HG03520 (cell line): ENCODE measurements around the gene SENP5.

Source experiments
- ATAC-seq: cut with Tn5 transposase; IDR thresholded peaks from one replicate; pipeline ENCODE4 v1.9.1; 2021; ENCODE audit warnings: mild to moderate bottlenecking, moderate library complexity; ENCODE audit not compliant: unreplicated experiment

The SENP5 gene

DNA sequence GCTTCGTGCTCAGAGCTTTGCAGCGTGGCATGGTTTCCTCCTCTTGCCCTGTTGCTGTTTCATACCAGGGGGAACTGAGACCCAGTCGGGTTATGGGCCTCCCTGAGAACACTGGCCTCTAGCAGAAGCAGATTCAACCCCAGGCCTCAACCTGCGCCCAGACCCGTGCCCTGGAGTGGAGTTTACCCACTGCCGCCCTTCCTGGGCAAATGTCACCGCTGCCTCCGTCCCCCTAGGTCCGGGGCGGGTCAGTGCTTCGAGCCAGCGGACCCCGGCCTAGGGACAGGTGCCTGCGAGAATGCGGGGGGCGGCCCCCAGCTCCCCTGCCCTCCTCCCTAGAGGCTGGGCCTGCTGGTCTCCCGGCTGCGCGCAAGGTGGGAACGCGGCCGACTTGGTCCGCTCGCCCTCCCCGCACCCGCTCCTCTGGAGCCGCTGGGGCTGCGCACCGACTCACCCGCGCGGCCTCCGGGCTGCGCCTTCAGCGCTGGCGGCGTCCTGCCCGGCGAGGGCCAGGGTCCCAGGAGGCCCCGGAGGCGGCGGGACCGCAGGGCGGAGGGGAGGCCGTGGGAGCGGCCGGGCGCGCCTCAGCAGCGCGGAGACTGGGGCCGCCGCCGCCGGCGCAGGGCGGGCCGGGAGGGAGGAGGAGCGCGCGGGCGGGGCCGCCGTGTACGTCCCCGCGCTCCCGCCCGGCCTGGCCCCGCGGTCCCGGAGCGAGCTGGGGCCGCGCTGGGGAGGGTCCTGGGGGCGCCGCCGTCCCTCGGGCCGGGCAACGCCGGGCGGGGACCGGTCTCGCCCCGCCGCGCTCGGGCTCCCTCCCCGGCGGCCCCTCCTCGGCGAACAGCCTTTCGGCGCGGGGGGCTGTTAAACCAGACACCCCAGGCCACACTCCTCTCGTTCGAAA lies 100.8 kb downstream of the SENP5 start, which contains the start of gene PIGZ:
Gene PIGZ, minus strand, starts transcription at position 601 of the 901 bp plus-strand sequence. CDS start 16,802 bp downstream, outside the sequence.
- peak; percentile 36 for ATAC-seq

DNA sequence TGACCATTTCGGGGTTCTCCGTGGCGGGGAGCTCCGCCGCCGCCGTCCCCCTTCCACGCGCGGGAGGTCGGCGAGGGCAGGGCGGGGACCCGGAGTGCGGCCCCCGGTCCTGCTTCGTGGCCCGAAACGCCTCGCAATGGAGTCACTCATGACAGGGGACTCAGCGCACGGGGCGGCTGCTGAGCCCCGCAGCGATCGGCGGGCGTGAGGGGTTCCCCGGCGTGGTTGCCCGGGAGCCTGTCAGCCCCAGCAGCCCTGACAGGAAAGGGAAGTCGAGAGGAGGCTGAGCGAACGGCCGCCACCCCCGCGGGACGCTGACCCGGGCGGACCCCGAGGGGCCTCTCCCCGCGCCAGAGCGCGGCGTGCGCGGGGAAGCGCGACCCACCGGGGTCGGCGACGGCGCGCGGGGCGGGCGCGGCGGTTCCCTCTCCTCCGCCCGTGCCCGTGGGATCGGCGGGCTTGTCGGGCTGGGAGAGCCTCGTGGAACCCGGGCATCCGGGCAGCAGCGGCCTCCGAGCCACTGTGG lies 101.5 kb downstream of the SENP5 start:
- ATAC-seq, result peak; percentile 35

DNA sequence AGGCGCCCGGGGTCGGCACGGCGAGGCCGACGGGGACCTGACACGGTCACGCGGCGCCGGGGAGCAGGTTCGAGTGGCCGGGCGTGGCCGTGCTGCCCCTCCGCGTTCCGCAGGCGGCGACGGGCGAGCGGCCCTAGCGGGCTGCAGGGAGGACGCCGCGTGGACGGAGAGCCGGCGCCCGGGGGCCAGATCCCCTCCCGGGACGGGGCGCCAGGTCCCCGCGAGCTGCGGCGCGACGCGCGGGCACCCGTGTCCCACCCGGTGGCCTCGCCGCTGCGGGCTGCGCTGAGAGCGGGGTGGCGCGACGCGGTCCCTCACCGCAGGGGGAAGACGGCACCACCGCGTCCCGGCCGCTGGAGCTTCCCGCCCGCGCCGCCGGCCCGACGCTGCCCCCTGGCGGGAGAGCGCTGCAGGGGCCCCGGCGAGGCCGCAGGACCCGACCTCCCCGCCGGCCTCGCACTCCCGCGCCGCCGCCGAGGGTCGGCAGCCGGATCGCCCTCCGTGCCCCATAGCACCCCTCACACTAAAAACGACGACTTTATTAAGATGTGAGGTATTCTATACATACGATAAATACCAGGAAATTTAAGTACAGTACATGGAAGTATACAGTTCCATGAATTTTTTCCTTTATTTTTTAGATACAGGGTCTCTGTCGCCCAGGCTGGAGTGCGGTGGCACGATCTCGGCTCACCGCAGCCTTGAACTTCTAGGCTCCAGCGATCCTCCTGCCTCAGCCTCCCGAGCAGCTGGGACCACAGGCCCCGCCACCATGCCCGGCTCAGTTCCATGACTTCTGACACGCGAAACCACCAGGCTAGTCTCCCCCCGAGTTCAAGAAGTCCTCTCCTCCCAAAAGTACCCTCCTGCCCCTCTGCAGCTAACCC lies 102.2 kb downstream of the SENP5 start:
- ATAC-seq, result peak; percentile 43

DNA sequence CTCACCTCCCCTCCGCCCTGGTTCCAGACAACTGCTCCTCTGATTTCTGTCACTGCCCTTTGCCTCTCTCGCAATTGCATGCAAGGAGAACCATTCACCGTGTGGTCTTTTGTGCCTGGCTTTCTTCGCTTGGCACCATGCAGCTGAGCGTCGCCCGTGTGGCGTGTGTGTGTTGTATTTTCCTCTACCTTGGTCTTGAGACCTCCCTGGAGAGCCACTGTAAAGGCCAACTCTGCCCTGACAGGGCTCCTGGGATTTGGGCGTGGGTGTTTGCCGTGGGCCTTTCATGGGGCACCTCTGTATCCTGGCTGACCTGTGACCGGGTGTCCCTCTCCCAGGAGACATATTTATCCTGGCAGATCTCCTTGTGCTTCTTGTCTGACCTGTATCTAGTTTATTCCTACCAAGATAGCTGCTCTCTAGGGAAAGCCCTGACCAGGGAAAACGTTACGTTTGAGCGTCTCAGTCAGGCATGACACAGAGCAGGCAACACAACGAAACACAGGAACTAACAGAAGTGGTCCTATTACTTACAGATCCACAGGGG lies 102.9 kb downstream of the SENP5 start:
- ATAC-seq, result no peak

DNA sequence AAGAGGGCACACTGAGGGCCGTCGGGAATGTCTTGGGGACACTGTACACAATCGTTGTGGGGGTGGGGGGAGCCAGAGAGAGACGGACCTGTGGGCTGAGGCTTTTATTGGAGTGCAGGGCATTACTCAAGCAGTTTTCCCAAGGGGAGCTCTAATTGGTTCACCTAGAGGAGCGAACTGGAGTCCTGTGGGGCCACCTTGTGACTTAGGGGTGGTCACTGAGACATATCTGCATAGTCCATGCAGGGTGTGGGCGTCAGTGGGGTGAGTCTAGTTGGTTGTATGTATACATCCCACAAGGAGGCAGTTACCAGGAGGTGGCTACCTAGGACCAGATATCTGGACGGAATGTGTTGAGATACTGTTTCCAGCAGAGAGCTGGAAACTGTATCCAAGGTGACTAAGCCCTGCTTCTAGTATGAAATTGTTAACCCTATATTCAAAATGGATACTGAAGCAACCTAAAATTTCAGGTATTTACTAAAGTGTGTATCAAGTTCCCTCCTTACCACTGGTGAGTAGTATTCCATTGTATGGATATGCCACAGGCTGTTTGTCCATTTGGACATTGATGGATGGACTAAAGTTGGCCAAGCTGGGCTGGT lies 103.5 kb downstream of the SENP5 start:
- ATAC-seq, result no peak

DNA sequence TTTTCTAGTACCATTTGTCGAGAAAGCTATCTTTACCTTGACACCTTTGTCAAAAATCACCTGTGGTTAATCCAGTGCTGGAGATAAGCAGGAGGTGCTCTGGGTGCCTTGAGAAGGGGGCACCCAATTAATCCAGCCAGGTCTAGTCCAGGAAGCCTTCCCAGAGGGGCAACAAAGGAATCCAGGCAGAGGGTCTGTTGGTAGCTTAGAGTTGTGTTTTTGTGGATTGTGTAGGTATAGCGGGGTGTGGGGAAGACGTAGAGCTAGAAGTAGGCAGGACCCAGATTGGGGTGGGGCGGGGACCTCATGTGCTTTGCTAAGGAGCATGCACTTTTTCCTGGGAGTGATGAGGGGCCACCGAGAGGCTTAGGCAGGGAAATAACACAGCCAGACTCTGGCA lies 106.9 kb downstream of the SENP5 start:
- ATAC-seq, result no peak

DNA sequence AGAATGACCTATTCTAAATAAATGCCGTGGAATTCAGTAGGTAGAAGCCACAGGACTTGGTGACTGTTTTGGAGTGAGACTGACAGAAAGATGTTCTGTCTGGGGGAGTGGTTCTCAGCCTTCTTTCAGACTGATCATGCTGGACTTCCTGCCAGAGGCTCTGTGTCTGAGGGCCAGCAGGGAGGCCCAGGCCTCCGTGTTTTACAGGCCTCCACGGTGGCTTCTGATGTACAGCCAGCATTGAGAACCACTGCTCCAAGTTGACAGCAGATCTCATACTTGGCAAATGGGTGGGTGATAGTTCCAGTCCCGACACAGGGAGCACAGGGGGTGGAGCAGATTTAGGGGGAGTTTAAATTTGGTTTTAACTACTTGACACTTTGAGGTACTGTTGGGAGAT lies 107.6 kb downstream of the SENP5 start:
- no peak for ATAC-seq

DNA sequence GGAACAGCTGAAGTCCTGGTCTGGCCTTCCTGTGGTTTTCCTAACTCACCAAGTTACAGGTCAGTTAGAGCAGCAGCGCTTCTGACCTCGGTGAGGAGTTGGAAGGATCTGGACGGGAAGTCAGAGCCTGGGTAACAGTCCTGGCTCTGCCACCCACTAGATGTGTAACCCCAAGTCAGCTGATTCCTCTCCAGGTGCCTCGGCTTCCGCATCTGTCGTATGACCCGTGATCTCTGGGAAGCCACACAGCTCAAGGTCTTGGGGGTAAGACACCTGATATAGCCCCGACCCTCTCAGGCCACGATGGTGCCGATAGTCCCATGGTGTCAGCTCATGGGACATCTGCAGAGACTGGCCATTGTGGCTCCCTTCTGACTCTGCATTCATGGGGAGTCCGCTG lies 109.2 kb downstream of the SENP5 start:
- ATAC-seq, result no peak

DNA sequence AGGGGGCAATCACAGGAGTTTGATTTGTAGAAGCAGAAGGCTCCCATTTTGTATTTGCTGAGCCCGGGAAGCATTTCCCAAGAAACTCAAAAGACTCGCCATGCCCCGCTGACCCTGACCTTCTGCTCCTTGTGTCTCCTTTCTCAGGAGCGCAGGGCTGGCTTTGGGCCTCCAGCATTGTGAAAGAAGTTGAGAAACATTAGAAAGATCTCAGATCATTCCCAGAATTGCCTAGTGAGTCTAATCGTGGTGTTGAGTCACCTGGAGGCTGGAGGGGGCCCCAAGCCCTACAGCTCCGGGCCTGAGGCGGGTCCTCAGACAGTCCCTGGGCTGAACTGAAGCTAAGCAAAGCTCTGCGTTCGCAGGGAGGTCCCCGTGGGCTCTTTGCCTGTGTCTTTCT lies 111.8 kb downstream of the SENP5 start:
- ATAC-seq, result no peak

DNA sequence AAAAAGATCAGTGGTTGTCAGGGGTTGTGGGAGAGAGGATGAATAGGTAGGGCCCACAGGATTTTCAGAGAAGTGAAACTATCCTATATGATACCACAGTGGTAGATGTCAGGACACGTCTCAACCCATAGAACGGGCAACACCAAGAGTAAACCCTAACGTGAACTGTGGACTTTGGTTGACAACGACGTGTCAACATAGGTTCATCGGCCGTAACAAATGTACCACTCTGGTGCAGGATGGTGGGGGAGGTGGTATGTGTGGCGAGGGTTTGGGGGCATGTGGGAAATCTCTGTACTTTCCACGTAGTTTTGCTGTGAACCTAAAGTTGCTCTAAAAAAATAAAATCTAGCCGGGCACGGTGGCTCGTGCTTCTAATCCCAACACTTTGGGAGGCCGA lies 113.9 kb downstream of the SENP5 start:
- ATAC-seq, result no peak

DNA sequence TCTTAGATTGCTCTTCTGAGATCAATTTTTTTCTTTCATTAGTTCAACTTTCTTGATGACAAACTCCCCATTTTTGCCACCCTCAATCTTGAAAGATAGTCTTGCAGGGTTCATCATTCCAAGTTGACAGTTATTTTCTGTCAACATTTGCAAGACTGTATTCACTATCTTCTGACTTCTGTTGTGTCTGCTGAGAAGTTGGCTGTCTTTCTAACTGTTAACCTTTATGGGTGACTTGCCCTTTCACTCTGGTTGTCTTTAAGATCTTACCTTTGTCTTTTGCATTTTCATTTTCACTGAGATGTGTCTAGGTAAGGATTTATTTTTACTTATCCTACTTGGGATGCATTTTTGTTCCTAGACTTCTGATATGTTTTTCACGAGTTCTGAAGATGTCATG lies 115.5 kb downstream of the SENP5 start:
- ATAC-seq, result no peak
